ENCODE results near the gene MACROD2.
"Not testable (repeated sequence)": the region's sequence is repeated elsewhere in the genome, so short reads cannot be mapped to it uniquely, and the experiment has no call there.

Gene MACROD2

GRCh38 chr20:14953736-14954135 is 958.4 kb downstream of the MACROD2 start:
- no peak for DNase-seq (ENCODE audit: low read depth in 3 of 3)

GRCh38 chr20:14955399-14955798 is 960.1 kb downstream of the MACROD2 start:
- no peak for DNase-seq (ENCODE audit: low read depth in 3 of 3)

GRCh38 chr20:14956026-14956425 is 960.7 kb downstream of the MACROD2 start:
- no peak for DNase-seq (ENCODE audit: low read depth in 3 of 3)

GRCh38 chr20:14956538-14956937 is 961.2 kb downstream of the MACROD2 start:
- DNase-seq (ENCODE audit: low read depth in 3 of 3), result no peak

GRCh38 chr20:14957402-14957801 is 962.1 kb downstream of the MACROD2 start:
- no peak for DNase-seq (ENCODE audit: low read depth in 3 of 3)

- no peak for DNase-seq (ENCODE audit: low read depth in 3 of 3)
Measured at GRCh38 chr20:14958626-14959025, 963.3 kb downstream of the MACROD2 start.

- no peak for DNase-seq (ENCODE audit: low read depth in 3 of 3)
Measured at GRCh38 chr20:14959506-14960475, 964.5 kb downstream of the MACROD2 start.

GRCh38 chr20:14960831-14961230 is 965.5 kb downstream of the MACROD2 start:
- DNase-seq (ENCODE audit: low read depth in 3 of 3), result no peak

- no peak for DNase-seq (ENCODE audit: low read depth in 3 of 3)
Measured at GRCh38 chr20:14963262-14963663, 967.9 kb downstream of the MACROD2 start.

GRCh38 chr20:14966203-14966602 is 970.9 kb downstream of the MACROD2 start:
- no peak for DNase-seq (ENCODE audit: low read depth in 3 of 3)

GRCh38 chr20:14966808-14967207 is 971.5 kb downstream of the MACROD2 start:
- no peak for DNase-seq (ENCODE audit: low read depth in 3 of 3)

- no peak for DNase-seq (ENCODE audit: low read depth in 3 of 3)
Measured at GRCh38 chr20:14972256-14972655, 976.9 kb downstream of the MACROD2 start.

- DNase-seq (ENCODE audit: low read depth in 3 of 3), result no peak
Measured at GRCh38 chr20:14972690-14973089, 977.4 kb downstream of the MACROD2 start.

- no peak for DNase-seq (ENCODE audit: low read depth in 3 of 3)
Measured at GRCh38 chr20:14979453-14979986, 984.2 kb downstream of the MACROD2 start.

GRCh38 chr20:14981486-14981885 is 986.2 kb downstream of the MACROD2 start:
- not testable (repeated sequence) for DNase-seq (ENCODE audit: low read depth in 3 of 3)

- not testable (repeated sequence) for DNase-seq (ENCODE audit: low read depth in 3 of 3)
Measured at GRCh38 chr20:14982324-14982723, 987.0 kb downstream of the MACROD2 start.

GRCh38 chr20:14984305-14984704 is 989.0 kb downstream of the MACROD2 start:
- DNase-seq (ENCODE audit: low read depth in 3 of 3), result no peak

GRCh38 chr20:14984768-14985622 is 989.7 kb downstream of the MACROD2 start:
- no peak for DNase-seq (ENCODE audit: low read depth in 3 of 3)

GRCh38 chr20:14986026-14986655 is 990.8 kb downstream of the MACROD2 start:
- DNase-seq (ENCODE audit: low read depth in 3 of 3), result no peak

GRCh38 chr20:14986656-14987055 is 991.3 kb downstream of the MACROD2 start:
- no peak for DNase-seq (ENCODE audit: low read depth in 3 of 3)

GRCh38 chr20:14989535-14990290 is 994.4 kb downstream of the MACROD2 start:
- DNase-seq (ENCODE audit: low read depth in 3 of 3), result no peak

Measured in stimulated activated CD4-positive, alpha-beta T cell treated with anti-CD3 and anti-CD28 coated beads, TNF-alpha, amount 100 ng/mL, for 48 hours (primary cell).